ENCODE results near the gene ABHD3. TPM values are rescaled to one million over a fixed set of nuclear protein-coding genes. Genes with fewer than 3 reads are reported as not detected.

Gene ABHD3
- polyA plus RNA-seq, 1 donor from 2014 or later = 7.9 TPM

- Histone ChIP-seq H3K27ac (ENCODE audit: low read length) (no peak overlapping the region), H3K79me2 (replicated peaks; ENCODE audit: insufficient read depth, low read length) (no peaks in the 10 kb centered on the region), H4K20me1 (ENCODE audit: insufficient read depth) (no peaks in the 10 kb centered on the region), H3K9me2 (ENCODE audit: insufficient read depth, low read length) (no peaks in the 10 kb centered on the region), H3K27me3 (ENCODE audit: insufficient read depth, low read depth, low read length) (no peaks in the 10 kb centered on the region), H3K4me3 (ENCODE audit: low read length) (no peak overlapping the region), H3K4me2 (ENCODE audit: low read length) (no peak overlapping the region), H2AFZ (ENCODE audit: low read depth, low read length) (no peak overlapping the region), H3K9ac (ENCODE audit: low read length) (no peak overlapping the region), H3K9me3 (ENCODE audit: low read length) (no peaks in the 10 kb centered on the region), H3K36me3 (ENCODE audit: insufficient read depth, low read length) (no peaks in the 10 kb centered on the region), H3F3A (ENCODE audit: insufficient read depth, low read length, poor library complexity, severe bottlenecking) (peaks cover 3% of the 10 kb centered on the region)
- TF ChIP-seq MXI1 (conservative IDR thresholded peaks at IDR 0.05; ENCODE audit: poor library complexity, severe bottlenecking) (no peak), POLR2AphosphoS5 (IDR thresholded peaks at IDR 0.05) (no peak), TAF1 (IDR thresholded peaks at IDR 0.05; ENCODE audit: low read depth) (no peak), EZH2 (IDR thresholded peaks at IDR 0.05; ENCODE audit: borderline replicate concordance, insufficient read depth, low read length, poor library complexity, severe bottlenecking) (no peak), SMC3 (conservative IDR thresholded peaks at IDR 0.05; ENCODE audit: poor library complexity) (no peak), CTCF (IDR thresholded peaks at IDR 0.05; ENCODE audit: poor library complexity, severe bottlenecking) (no peak), RAD21 (conservative IDR thresholded peaks at IDR 0.05) (no peak), REST (IDR thresholded peaks at IDR 0.05; ENCODE audit: borderline replicate concordance) (no peak), EP300 (conservative IDR thresholded peaks at IDR 0.05; ENCODE audit: poor library complexity, severe bottlenecking) (no peak)
These were observed 99.9 kb downstream of the ABHD3 start for GRCh38 chr18:21604671-21605070.

GRCh38 chr18:21602299-21602587, 102.3 kb downstream of the ABHD3 start:
- TF ChIP-seq TAF1 (IDR thresholded peaks at IDR 0.05; ENCODE audit: low read depth) (no peak), EP300 (conservative IDR thresholded peaks at IDR 0.05; ENCODE audit: poor library complexity, severe bottlenecking) (no peak), MXI1 (conservative IDR thresholded peaks at IDR 0.05; ENCODE audit: poor library complexity, severe bottlenecking) (no peak), EZH2 (IDR thresholded peaks at IDR 0.05; ENCODE audit: borderline replicate concordance, insufficient read depth, low read length, poor library complexity, severe bottlenecking) (no peak), CTCF (IDR thresholded peaks at IDR 0.05; ENCODE audit: poor library complexity, severe bottlenecking) (no peak), REST (IDR thresholded peaks at IDR 0.05; ENCODE audit: borderline replicate concordance) (no peak), RAD21 (conservative IDR thresholded peaks at IDR 0.05) (no peak), SMC3 (conservative IDR thresholded peaks at IDR 0.05; ENCODE audit: poor library complexity) (no peak), POLR2AphosphoS5 (IDR thresholded peaks at IDR 0.05) (no peak)
- Histone ChIP-seq H3K9me2 (ENCODE audit: insufficient read depth, low read length) (no peaks in the 10 kb centered on the region), H3F3A (ENCODE audit: insufficient read depth, low read length, poor library complexity, severe bottlenecking) (peaks cover 5% of the 10 kb centered on the region), H3K27me3 (ENCODE audit: insufficient read depth, low read depth, low read length) (no peaks in the 10 kb centered on the region), H3K9ac (ENCODE audit: low read length) (no peak overlapping the region), H3K4me2 (ENCODE audit: low read length) (no peak overlapping the region), H3K4me3 (ENCODE audit: low read length) (no peak overlapping the region), H2AFZ (ENCODE audit: low read depth, low read length) (no peak overlapping the region), H3K9me3 (ENCODE audit: low read length) (no peaks in the 10 kb centered on the region), H3K27ac (ENCODE audit: low read length) (no peak overlapping the region), H4K20me1 (ENCODE audit: insufficient read depth) (no peaks in the 10 kb centered on the region), H3K36me3 (ENCODE audit: insufficient read depth, low read length) (no peaks in the 10 kb centered on the region), H3K79me2 (replicated peaks; ENCODE audit: insufficient read depth, low read length) (peaks cover 22% of the 10 kb centered on the region)

Data from neural cell (in vitro differentiated cells).